Spleen (tissue), 11 donors: ENCODE results near the gene PRKCA. TPM values are rescaled to one million over a fixed set of nuclear protein-coding genes. Genes with fewer than 3 reads are reported as not detected.

Source experiments
- DNase-seq: peaks from one replicate; pipeline ENCODE4 v3.0.0-alpha.2; 2020
- H3K27ac ChIP-seq, 8 donors: fragments of 200-600 bp; sonication (generic) in 7 of 8; 1 replicate in 4 of 8; 2 replicates in 4 of 8; pipeline versions ENCODE4 v1.5.0 to v1.8.0; 2016 to 2021; ENCODE audit warnings: inconsistent platforms in 4 of 8, mild to moderate bottlenecking in 4 of 8, moderate library complexity in 1 of 8
- H3K27me3 ChIP-seq, 7 donors: fragments of 200-600 bp; sonication (generic) in 6 of 7; replicated peaks in 1 of 7; 1 replicate in 4 of 7; 2 replicates in 3 of 7; pipeline versions ENCODE4 v1.5.0 to v1.8.0; 2016 to 2021; ENCODE audit warnings: inconsistent platforms in 3 of 7, mild to moderate bottlenecking in 1 of 7
- H3K36me3 ChIP-seq, 6 donors: fragments of 200-600 bp; sonication (generic) in 5 of 6; 1 replicate in 4 of 6; 2 replicates in 2 of 6; pipeline versions ENCODE4 v1.5.0 to v1.8.0; 2016 to 2021; ENCODE audit warnings: inconsistent platforms in 2 of 6
- H3K4me1 ChIP-seq, 6 donors: fragments of 200-600 bp; sonication (generic) in 5 of 6; 1 replicate in 3 of 6; 2 replicates in 3 of 6; pipeline versions ENCODE4 v1.5.0 to v1.8.0; 2016 to 2021; ENCODE audit warnings: inconsistent platforms in 3 of 6
- H3K4me3 ChIP-seq, 8 donors: fragments of 200-600 bp; sonication (generic) in 7 of 8; 1 replicate in 4 of 8; 2 replicates in 4 of 8; pipeline versions ENCODE4 v1.5.0 to v1.8.0; 2016 to 2021; ENCODE audit warnings: inconsistent platforms in 4 of 8, mild to moderate bottlenecking in 4 of 8, moderate library complexity in 2 of 8
- H3K9me3 ChIP-seq, 8 donors: fragments of 200-600 bp; sonication (generic) in 7 of 8; 1 replicate in 4 of 8; 2 replicates in 4 of 8; pipeline versions ENCODE4 v1.5.0 to v1.8.0; 2016 to 2021; ENCODE audit warnings: inconsistent platforms in 4 of 8
- CTCF ChIP-seq, 11 experiments: fragments of 200-600 bp in 7 of 11; fragments of 450-650 bp in 4 of 11; sonication (generic) in 4 of 11; IDR thresholded peaks in 8 of 11; conservative IDR thresholded peaks in 3 of 11; 1 replicate in 7 of 11; 2 replicates in 4 of 11; pipeline versions ENCODE4 v1.4.0 to v1.8.0; 2016 to 2021; ENCODE audit warnings: antibody characterized with exemption in 11 of 11, inconsistent platforms in 4 of 11, mild to moderate bottlenecking in 1 of 11
- POLR2A ChIP-seq, 3 donors: fragments of 450-650 bp; IDR thresholded peaks; one replicate each; pipeline ENCODE4 v1.5.1; 2017; ENCODE audit warnings: antibody characterized with exemption in 3 of 3, mild to moderate bottlenecking in 1 of 3
- POLR2AphosphoS5 ChIP-seq, 3 donors: sonication (generic); formaldehyde crosslinking; IDR thresholded peaks; one replicate each; pipeline ENCODE4 v1.5.1; 2017; ENCODE audit warnings: antibody characterized with exemption in 3 of 3
- WGBS, 5 donors: extraction: QIAGEN DNeasy Blood & Tissue Kit in 3 of 5; methylation state at CpG; one replicate each; pipeline versions ENCODE4 v1.1.5 to v1.1.7; 2013 to 2018; 5-methylcytosine and 5-hydroxymethylcytosine counted together
- intact Hi-C: fragments of 100-400 bp; cut with DNase I; formaldehyde crosslinking; loops from one replicate; pipeline ENCODE4 v1.15.0; 2023; ENCODE audit warnings: low total_unique reads
- polyA plus RNA-seq, 3 donors: library from polyadenylated mRNA; stranded (reverse); fragments of 200-250 nt; gene quantifications; one replicate each; pipeline ENCODE4 v1.2.1, GENCODE V29; 2013
- total RNA-seq, 7 donors: library from RNA; depleted of rRNA in 3 of 7; stranded (reverse); fragments of >200 nt in 3 of 7; fragmentation: NEBNext Ultra II Directional in 4 of 7; extraction: Animal tissue kit (Norgen Biotek cat#: 25700) in 4 of 7; gene quantifications; one replicate each; pipeline versions ENCODE4 v1.1.0 to v1.2.1, GENCODE V29; 2016 to 2021
- donor health status: healthy with polysubstance abuse.
- donor health status: DM: no; HTN: no; CAD: no; lungs with moderate emphysema.
- donor health status: DM: no; HTN: no; CAD: no.
- donor health status: Bipolar disorder and iron deficiency.
- donor health status: healthy.
- donor health status: DM: no; HTN: no; CAD: no.
- donor health status: DM: yes; HTN: yes; CAD: no.

Gene PRKCA
- total and polyA plus RNA-seq, 10 donors: 1.7 to 59.7 (median 31.2) TPM

- TF ChIP-seq POLR2AphosphoS5 (IDR thresholded peaks at IDR 0.05) (no peak), CTCF (IDR thresholded peaks at IDR 0.05 in 8 of 11, conservative IDR thresholded peaks at IDR 0.05 in 3 of 11) (no peak), POLR2A (IDR thresholded peaks at IDR 0.05) (no peak)
- no peaks in the 10 kb centered on the region for H3K9me3 ChIP-seq
- 80 to 91% (median 88%) methylated on average over 7 of the region's 7 CpGs for WGBS, 5 donors
These were observed 478.7 kb downstream of the PRKCA start for GRCh38 chr17:66781135-66781534.

GRCh38 chr17:66782851-66783250 lies 480.4 kb downstream of the PRKCA start:
- intact Hi-C loops: no loop called here
- TF ChIP-seq POLR2A (IDR thresholded peaks at IDR 0.05) (no peak), POLR2AphosphoS5 (IDR thresholded peaks at IDR 0.05) (no peak), CTCF (IDR thresholded peaks at IDR 0.05 in 8 of 11, conservative IDR thresholded peaks at IDR 0.05 in 3 of 11) (no peak)
- H3K27ac ChIP-seq: no peak overlapping the region
- no peak overlapping the region for H3K4me3 ChIP-seq
- no peaks in the 10 kb centered on the region for H3K4me1 ChIP-seq
- no peaks in the 10 kb centered on the region for H3K27me3 ChIP-seq
- no peaks in the 10 kb centered on the region for H3K9me3 ChIP-seq
- WGBS, 5 donors: 88 to 89% (median 89%) methylated on average over 8 to 9 of the region's 9 CpGs
- peaks cover 0 to 32% (median 7%) of the 10 kb centered on the region in 6 donors for H3K36me3 ChIP-seq
- DNase-seq: no peak

More at GRCh38 chr17:66781135-66781534, 478.7 kb downstream of the PRKCA start:
- Histone ChIP-seq H3K27ac (no peak overlapping the region), H3K27me3 (no peaks in the 10 kb centered on the region), H3K4me3 (no peak overlapping the region), H3K36me3 (peaks cover 0 to 26% (median 0%) of the 10 kb centered on the region in 6 donors), H3K4me1 (no peaks in the 10 kb centered on the region)
- no peak for DNase-seq
- intact Hi-C loops: no loop called here

- no peak for DNase-seq
- TF ChIP-seq POLR2A (IDR thresholded peaks at IDR 0.05) (no peak), CTCF (IDR thresholded peaks at IDR 0.05 in 8 of 11, conservative IDR thresholded peaks at IDR 0.05 in 3 of 11) (no peak), POLR2AphosphoS5 (IDR thresholded peaks at IDR 0.05) (no peak)
- Histone ChIP-seq H3K4me3 (no peak overlapping the region), H3K36me3 (peaks cover 0 to 42% (median 7%) of the 10 kb centered on the region in 6 donors), H3K9me3 (no peaks in the 10 kb centered on the region), H3K27ac (no peak overlapping the region), H3K4me1 (no peaks in the 10 kb centered on the region), H3K27me3 (no peaks in the 10 kb centered on the region)
- 91 to 96% (median 93%) methylated on average over 17 of the region's 17 CpGs for WGBS, 5 donors
- intact Hi-C loops: no loop called here
These were observed 481.4 kb downstream of the PRKCA start for GRCh38 chr17:66783656-66784381.

GRCh38 chr17:66784621-66785364 lies 482.4 kb downstream of the PRKCA start:
- H3K27ac ChIP-seq: no peak overlapping the region
- H3K27me3 ChIP-seq: no peaks in the 10 kb centered on the region
- H3K4me3 ChIP-seq: no peak overlapping the region
- TF ChIP-seq POLR2AphosphoS5 (IDR thresholded peaks at IDR 0.05) (no peak), POLR2A (IDR thresholded peaks at IDR 0.05) (no peak), CTCF (IDR thresholded peaks at IDR 0.05 in 8 of 11, conservative IDR thresholded peaks at IDR 0.05 in 3 of 11) (no peak)
- H3K36me3 ChIP-seq: peaks cover 0 to 51% (median 8%) of the 10 kb centered on the region in 6 donors
- no peak for DNase-seq
- intact Hi-C loops: no loop called here
- 86 to 94% (median 88%) methylated on average over 11 of the region's 11 CpGs for WGBS, 5 donors
- no peaks in the 10 kb centered on the region for H3K9me3 ChIP-seq
- H3K4me1 ChIP-seq: no peaks in the 10 kb centered on the region
